ENCODE measurements around the gene CDV3.

Gene CDV3

DNA sequence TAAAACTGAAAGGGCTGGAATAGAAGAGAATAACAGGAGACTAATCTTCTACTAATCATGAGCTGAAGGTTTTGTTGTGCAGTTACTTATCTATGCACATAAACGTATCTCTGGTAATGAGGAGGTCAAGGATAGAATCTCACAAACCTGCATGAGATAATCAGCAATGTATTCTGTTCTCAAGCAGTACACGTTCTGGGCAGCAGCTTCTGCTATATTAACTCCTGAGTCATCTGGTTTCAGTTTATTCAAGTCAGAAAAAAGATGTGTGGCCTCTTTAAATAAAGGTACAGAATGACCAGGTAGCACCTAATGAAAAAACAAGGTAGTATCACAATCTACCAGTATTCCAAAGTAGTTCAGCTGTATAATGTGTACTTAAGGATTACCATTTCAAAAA is 34.9 kb downstream of the CDV3 start:
- TF ChIP-seq ZFP3 (CRISPR knock-in tag; IDR thresholded peaks at IDR 0.05) (no peak), TOX (CRISPR knock-in tag; IDR thresholded peaks at IDR 0.05; ENCODE audit: borderline replicate concordance) (no peak), ZC3H10 (CRISPR knock-in tag; IDR thresholded peaks at IDR 0.05) (no peak), ZNF565 (CRISPR knock-in tag; conservative IDR thresholded peaks at IDR 0.05; ENCODE audit: low read depth) (no peak), ZFP30 (CRISPR knock-in tag; IDR thresholded peaks at IDR 0.05) (no peak), GLIS3 (CRISPR knock-in tag; IDR thresholded peaks at IDR 0.05) (no peak), ZNF70 (CRISPR knock-in tag; IDR thresholded peaks at IDR 0.05) (no peak), ZNF8 (CRISPR knock-in tag; IDR thresholded peaks at IDR 0.05) (no peak)
- TF ChIP-seq, protein P1, sequence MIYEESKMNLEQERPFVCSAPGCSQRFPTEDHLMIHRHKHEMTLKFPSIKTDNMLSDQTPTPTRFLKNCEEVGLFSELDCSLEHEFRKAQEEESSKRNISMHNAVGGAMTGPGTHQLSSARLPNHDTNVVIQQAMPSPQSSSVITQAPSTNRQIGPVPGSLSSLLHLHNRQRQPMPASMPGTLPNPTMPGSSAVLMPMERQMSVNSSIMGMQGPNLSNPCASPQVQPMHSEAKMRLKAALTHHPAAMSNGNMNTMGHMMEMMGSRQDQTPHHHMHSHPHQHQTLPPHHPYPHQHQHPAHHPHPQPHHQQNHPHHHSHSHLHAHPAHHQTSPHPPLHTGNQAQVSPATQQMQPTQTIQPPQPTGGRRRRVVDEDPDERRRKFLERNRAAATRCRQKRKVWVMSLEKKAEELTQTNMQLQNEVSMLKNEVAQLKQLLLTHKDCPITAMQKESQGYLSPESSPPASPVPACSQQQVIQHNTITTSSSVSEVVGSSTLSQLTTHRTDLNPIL (CRISPR knock-in tag; IDR thresholded peaks at IDR 0.05; ENCODE audit: low read depth), result no peak
- TF ChIP-seq, protein P2, sequence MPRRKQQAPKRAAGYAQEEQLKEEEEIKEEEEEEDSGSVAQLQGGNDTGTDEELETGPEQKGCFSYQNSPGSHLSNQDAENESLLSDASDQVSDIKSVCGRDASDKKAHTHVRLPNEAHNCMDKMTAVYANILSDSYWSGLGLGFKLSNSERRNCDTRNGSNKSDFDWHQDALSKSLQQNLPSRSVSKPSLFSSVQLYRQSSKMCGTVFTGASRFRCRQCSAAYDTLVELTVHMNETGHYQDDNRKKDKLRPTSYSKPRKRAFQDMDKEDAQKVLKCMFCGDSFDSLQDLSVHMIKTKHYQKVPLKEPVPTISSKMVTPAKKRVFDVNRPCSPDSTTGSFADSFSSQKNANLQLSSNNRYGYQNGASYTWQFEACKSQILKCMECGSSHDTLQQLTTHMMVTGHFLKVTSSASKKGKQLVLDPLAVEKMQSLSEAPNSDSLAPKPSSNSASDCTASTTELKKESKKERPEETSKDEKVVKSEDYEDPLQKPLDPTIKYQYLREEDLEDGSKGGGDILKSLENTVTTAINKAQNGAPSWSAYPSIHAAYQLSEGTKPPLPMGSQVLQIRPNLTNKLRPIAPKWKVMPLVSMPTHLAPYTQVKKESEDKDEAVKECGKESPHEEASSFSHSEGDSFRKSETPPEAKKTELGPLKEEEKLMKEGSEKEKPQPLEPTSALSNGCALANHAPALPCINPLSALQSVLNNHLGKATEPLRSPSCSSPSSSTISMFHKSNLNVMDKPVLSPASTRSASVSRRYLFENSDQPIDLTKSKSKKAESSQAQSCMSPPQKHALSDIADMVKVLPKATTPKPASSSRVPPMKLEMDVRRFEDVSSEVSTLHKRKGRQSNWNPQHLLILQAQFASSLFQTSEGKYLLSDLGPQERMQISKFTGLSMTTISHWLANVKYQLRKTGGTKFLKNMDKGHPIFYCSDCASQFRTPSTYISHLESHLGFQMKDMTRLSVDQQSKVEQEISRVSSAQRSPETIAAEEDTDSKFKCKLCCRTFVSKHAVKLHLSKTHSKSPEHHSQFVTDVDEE (CRISPR knock-in tag; IDR thresholded peaks at IDR 0.05), result no peak
- TF ChIP-seq, protein P3, sequence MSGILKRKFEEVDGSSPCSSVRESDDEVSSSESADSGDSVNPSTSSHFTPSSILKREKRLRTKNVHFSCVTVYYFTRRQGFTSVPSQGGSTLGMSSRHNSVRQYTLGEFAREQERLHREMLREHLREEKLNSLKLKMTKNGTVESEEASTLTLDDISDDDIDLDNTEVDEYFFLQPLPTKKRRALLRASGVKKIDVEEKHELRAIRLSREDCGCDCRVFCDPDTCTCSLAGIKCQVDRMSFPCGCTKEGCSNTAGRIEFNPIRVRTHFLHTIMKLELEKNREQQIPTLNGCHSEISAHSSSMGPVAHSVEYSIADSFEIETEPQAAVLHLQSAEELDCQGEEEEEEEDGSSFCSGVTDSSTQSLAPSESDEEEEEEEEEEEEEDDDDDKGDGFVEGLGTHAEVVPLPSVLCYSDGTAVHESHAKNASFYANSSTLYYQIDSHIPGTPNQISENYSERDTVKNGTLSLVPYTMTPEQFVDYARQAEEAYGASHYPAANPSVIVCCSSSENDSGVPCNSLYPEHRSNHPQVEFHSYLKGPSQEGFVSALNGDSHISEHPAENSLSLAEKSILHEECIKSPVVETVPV (CRISPR knock-in tag; IDR thresholded peaks at IDR 0.05), result no peak
- TF ChIP-seq, protein P4, sequence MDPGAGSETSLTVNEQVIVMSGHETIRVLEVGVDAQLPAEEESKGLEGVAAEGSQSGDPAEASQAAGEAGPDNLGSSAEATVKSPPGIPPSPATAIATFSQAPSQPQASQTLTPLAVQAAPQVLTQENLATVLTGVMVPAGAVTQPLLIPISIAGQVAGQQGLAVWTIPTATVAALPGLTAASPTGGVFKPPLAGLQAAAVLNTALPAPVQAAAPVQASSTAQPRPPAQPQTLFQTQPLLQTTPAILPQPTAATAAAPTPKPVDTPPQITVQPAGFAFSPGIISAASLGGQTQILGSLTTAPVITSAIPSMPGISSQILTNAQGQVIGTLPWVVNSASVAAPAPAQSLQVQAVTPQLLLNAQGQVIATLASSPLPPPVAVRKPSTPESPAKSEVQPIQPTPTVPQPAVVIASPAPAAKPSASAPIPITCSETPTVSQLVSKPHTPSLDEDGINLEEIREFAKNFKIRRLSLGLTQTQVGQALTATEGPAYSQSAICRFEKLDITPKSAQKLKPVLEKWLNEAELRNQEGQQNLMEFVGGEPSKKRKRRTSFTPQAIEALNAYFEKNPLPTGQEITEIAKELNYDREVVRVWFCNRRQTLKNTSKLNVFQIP (CRISPR knock-in tag; IDR thresholded peaks at IDR 0.05; ENCODE audit: borderline replicate concordance, low read depth), result no peak
- ATAC-seq, result no peak

DNA sequence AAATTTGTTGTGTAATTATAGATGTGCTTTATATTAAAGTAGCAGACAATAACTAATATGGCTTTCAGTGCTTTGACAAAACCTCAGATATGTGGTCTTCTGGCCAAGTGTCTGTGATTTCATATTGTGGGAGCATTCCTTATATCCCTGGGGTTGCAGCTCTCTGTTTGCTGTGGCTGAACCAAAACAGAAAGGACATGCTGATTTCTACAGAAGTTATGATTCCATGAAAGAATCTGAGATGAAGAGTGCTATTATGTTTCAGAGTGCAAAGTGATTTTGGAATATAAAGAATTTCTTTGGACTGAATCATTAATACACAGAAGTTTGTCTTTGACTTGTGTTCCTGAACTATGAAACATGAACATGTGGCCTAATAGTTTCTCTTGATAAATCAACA is 36.5 kb downstream of the CDV3 start:
- ATAC-seq, result no peak
- no peak for TF ChIP-seq GLIS3 (CRISPR knock-in tag; IDR thresholded peaks at IDR 0.05)

DNA sequence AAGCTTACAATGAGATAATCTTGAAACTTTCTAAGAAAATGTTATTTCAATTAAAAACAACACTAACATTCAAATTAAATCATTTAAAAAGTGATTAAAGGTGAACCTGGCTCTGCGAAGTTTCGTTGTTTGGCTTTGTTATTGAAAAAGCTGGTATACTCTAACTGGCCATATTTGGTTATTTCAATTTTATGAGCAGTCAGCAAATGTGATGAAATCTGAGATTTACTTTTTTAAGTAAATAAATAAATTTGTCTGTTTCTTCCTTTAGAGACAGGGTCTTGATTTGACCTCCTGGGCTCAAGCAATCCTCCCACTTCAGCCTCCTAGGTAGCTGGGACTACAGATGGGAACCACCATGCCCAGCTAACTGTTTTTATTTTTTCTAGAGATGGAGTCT is 38.0 kb downstream of the CDV3 start:
- no peak for ATAC-seq
- TF ChIP-seq, protein P4 (CRISPR knock-in tag; IDR thresholded peaks at IDR 0.05; ENCODE audit: borderline replicate concordance, low read depth), result no peak
- TF ChIP-seq ZFP30 (CRISPR knock-in tag; IDR thresholded peaks at IDR 0.05) (no peak), BACH2 (CRISPR knock-in tag; IDR thresholded peaks at IDR 0.05; ENCODE audit: borderline replicate concordance) (no peak), ZNF565 (CRISPR knock-in tag; conservative IDR thresholded peaks at IDR 0.05; ENCODE audit: low read depth) (no peak), OSR1 (CRISPR knock-in tag; IDR thresholded peaks at IDR 0.05) (no peak), TCF4 (CRISPR knock-in tag; IDR thresholded peaks at IDR 0.05; ENCODE audit: borderline replicate concordance) (no peak), ZNF8 (CRISPR knock-in tag; IDR thresholded peaks at IDR 0.05) (no peak), ESRRG (CRISPR knock-in tag; IDR thresholded peaks at IDR 0.05) (no peak), CSDC2 (CRISPR knock-in tag; IDR thresholded peaks at IDR 0.05) (no peak), ZFP3 (CRISPR knock-in tag; IDR thresholded peaks at IDR 0.05) (no peak), ARNTL (CRISPR knock-in tag; IDR thresholded peaks at IDR 0.05; ENCODE audit: borderline replicate concordance, low read depth) (no peak), RARB (CRISPR knock-in tag; IDR thresholded peaks at IDR 0.05) (no peak), SNAI2 (CRISPR knock-in tag; IDR thresholded peaks at IDR 0.05) (no peak), PPARA (CRISPR knock-in tag; IDR thresholded peaks at IDR 0.05; ENCODE audit: borderline replicate concordance) (no peak)
- TF ChIP-seq, protein P5, sequence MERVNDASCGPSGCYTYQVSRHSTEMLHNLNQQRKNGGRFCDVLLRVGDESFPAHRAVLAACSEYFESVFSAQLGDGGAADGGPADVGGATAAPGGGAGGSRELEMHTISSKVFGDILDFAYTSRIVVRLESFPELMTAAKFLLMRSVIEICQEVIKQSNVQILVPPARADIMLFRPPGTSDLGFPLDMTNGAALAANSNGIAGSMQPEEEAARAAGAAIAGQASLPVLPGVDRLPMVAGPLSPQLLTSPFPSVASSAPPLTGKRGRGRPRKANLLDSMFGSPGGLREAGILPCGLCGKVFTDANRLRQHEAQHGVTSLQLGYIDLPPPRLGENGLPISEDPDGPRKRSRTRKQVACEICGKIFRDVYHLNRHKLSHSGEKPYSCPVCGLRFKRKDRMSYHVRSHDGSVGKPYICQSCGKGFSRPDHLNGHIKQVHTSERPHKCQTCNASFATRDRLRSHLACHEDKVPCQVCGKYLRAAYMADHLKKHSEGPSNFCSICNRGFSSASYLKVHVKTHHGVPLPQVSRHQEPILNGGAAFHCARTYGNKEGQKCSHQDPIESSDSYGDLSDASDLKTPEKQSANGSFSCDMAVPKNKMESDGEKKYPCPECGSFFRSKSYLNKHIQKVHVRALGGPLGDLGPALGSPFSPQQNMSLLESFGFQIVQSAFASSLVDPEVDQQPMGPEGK (CRISPR knock-in tag; IDR thresholded peaks at IDR 0.05; ENCODE audit: borderline replicate concordance), result no peak
- TF ChIP-seq, protein P1 (CRISPR knock-in tag; IDR thresholded peaks at IDR 0.05; ENCODE audit: low read depth), result no peak
- TF ChIP-seq, protein P3 (CRISPR knock-in tag; IDR thresholded peaks at IDR 0.05), result no peak

Measured in SK-N-SH treated with all-trans-retinoic acid at 6 μM for 48 hours (cell line).